Kidney capillary endothelial cell (primary cell): Measurements from ENCODE around the gene NUAK1.

Source experiments
- DNase-seq: peaks from one replicate; pipeline ENCODE4 v3.0.0-alpha.2; 2018; ENCODE audit warnings: low spot score

NUAK1 gene

DNA sequence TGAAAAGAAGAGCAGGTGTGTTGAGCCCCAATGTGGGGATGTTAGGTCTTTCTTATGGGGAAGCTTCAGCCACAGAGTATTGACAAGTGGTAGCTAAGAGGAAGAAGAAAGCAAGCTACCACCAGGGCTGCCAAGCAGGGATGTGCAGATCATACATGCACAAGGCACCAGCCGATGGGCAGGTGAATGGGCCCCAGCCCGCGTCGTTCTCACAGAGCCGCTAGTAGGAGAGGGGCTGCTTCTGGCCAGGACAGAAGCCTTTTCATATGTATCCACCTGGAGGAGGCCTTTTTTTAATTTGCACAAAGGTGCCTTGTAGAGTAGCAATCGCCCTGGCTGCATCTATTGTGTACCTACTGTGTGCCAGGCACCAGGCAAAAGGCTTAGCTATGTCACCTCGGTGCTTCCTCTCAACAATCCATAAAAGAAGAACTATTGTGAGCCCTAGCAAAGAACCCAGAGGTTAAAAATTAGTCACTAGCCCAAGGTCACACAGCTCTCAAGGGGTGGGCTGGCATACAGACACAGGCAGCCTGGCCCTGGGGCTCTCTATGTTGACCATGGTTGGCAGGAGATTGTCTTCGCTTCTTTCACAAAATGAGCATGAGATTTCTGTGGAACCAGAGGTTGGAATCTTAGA lies 8.2 kb downstream of the NUAK1 start:
- no peak for DNase-seq

- DNase-seq, result no peak
Observed at GRCh38 chr12:106128585-106129328, 10.0 kb downstream of the NUAK1 start.

- no peak for DNase-seq
Observed at GRCh38 chr12:106127338-106128126, 11.2 kb downstream of the NUAK1 start.

DNA sequence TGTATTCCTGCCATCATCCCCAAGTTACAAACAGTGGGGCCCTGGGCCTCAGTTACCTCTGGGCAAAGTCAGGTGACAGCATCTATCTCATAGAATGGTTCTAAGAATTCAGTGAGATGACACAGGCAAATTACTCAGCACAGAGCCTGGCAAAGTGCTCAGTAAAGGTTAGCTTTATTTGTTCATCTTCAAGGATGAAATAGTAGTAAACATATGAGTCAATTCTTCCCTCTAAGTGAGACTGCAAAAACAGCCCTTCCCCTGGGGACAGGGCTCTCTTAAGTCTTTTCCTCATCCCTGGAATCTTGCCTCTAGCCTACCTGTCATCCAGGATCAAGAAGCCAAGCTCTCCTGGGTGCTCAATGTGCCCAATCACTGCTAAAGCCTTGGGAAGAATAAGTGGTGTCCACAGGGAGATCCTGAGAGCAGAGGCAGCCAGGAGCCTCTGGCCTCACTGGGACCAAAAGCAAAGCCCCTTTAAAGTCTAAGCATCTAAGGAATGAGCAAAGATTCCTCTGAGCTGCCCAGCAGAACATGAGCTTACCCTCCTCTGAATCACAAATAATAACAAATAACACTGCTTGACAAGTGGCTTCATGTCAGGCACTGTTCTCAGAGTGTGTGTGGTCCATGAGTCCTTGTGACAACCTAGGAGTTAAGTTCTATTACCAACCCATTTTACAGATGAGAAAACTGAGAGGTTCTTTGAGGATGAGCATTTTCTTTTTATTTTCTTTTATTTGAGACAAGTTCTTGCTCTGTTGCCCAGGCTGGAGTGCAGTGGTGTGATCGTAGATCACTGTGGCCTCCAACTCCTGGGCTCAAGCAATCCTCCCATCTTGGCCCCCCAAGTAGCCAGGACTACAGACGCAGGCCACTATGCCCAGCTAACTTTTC lies 12.1 kb downstream of the NUAK1 start:
- no peak for DNase-seq

DNA sequence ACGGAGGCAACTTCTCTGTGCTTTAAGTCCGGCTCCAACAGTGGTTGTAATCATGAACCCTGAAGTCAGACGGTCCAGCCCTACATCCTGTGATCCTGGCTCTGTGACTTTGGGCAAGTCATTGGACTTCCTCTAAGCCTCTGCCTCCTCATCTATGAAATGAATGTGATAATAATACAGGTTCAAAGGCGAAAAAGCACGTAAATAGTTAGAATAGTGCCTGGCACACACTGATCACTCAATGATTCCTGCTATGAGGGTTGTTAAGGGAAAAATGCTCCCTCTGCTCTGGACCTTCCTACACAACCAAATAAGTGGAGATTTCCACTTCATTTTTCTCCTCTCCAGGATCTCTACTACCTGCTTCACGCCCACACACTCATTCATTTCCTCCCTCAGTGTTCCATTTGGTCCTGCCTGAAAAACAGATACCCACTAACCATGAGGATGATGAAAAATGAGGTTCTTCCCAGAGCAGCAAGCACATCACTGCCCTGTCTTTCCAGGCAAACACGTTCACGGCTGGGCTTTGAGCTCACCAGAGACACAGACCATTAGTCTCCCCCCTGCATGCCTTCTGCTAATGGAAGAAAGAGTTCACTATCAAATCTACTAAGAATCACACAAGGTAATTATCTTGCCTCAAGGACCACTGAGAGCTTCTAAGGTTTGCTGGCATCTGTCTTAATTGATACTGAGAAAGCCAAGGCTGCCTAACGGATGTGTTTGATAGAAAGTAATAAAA lies 13.2 kb downstream of the NUAK1 start:
- no peak for DNase-seq

DNA sequence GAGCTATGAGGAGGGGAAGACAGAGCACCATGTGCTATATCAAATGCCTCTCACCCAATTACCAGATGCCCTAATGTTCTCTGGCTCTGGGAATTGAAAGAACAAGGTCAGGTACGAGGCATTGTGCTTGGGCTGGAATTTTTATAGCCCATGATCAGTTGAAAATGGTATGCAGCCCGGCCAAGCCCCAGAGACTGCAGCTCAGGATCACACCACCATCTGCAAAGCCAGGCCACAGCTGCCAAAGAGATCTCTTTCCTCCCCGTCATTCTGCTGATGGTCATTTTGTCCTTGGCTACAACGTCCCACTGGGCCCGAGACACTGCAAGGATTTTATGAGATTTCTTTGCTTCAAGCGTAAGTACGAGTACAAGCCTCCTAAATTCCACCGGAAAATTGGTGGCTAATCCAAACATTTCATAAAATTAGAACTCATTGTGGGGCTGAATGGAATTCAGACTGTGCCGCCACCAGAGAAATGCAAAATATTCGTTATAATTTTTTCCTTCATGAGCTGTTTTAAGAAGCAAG lies 15.1 kb downstream of the NUAK1 start:
- no peak for DNase-seq

GRCh38 chr12:106123110-106123509 lies 15.6 kb downstream of the NUAK1 start:
- DNase-seq, result no peak

DNA sequence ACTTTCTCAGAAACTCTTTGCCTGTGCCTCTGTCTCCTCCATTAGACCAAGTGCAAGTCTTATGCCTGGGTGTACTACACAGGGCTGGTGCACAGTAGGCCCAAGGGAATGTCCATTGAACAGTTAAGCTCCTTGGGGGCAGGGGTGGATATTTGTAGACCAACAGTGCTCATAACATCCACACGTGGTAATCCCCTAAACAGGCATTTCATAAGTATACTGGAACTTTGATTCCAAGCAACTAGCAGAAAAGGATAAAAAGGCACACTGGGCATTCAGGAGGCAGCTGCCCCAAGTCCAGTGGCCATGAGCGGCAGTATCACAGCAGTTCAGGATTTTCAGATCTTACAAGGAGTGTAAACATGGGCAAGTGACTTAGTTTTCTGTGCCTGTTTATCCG lies 16.8 kb downstream of the NUAK1 start:
- DNase-seq, result no peak

GRCh38 chr12:106120519-106121105 lies 18.1 kb downstream of the NUAK1 start:
- DNase-seq, result no peak

DNA sequence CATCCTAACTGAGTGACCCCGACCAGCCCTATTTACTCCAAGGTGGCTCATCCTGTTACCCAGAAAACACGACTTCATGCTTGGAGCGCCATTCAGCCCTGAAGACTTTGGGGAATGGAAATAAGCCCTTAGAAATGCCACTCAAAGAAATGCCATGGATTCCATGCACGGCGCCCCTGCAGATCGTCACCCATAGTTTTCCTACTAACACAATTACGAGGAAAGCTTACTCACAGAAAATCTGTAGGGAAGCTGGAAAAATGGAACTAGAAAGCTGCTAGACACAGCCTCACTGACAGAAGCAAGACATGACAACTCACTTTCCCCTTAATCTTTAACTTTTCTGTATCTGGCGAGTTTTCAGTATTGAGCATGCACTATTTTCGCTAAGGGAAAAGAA lies 19.5 kb downstream of the NUAK1 start:
- no peak for DNase-seq

- DNase-seq, result no peak
Observed at GRCh38 chr12:106118381-106119130, 20.2 kb downstream of the NUAK1 start.

DNA sequence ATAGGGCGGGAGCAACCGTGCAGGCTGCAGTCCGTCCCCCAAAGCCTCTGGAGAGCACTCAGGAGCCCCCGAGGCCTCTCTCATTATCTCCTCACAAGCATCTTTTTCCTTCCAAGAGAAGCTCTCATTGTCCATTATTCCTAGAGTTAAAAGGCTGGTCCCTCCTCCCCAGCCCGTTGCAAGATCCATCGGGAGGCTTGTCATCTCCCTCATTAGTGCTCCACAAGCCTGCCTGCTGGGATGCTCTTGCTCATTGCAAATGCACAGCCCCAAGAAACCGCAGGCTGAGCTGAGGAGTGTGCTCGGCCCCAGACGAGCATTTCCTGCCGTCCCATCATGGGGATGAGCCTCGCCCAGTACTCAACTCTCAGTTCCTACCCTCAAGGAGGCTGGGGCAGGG lies 23.3 kb downstream of the NUAK1 start:
- no peak for DNase-seq

DNA sequence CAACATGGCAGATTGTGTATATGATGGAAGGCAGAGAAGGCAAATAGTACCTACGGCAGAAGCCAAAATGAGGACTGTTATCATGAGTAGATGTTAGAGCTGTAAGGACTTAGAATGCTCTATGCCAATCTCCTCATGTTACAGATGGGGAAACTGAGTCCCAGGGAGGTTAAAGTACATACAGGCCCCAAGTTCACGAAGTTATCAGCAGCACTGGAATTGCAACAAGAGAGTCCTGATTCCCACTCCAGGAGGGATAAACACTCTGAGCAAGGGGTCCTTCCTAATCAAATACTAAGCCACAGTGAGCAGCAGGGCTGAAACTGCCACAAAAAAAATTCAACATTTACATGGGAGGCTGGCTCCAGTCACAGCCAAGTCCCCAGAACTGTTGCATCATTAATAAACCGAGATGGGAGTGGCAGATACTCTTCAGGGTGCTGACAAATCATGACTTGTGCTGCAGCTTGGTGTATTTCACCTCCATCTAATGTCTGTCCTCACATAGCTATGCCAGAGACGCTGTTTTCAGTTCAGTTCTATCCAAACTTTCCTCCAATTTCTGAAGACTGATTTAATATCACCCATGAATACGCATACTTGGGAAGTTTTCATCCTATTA lies 24.2 kb downstream of the NUAK1 start:
- no peak for DNase-seq

DNA sequence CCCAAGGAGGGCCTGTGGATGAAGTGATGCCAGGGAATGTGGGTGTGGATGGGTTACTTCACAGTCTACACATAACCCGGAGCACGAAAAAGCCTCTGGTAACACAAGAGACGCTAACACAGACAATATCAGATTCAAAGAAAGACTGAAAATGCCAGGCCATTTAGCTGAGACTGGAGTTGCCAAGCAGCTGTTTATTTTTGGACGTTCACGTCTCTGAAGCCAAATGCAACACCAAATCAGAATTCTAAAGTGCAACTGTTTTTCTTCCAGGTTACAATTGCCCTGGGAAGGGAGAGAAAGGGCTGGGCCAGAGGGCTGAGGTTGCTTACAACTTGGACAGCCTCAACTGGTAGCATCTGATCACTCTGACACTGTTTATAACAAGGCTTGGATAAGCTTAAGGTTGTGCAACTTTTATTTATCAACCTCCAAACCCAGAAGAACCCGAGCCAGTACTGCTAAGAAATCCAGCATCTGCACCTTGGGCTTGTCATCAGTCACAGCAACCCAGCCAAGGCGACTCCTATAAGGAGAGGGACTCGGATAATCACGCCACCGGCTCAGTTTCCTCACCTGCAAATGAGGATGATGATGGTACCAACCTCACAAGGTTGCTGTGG lies 24.8 kb downstream of the NUAK1 start:
- DNase-seq, result no peak

- no peak for DNase-seq
Observed at GRCh38 chr12:106113446-106113823, 25.3 kb downstream of the NUAK1 start.

GRCh38 chr12:106113042-106113441 lies 25.7 kb downstream of the NUAK1 start:
- DNase-seq, result no peak

GRCh38 chr12:106112145-106112821 lies 26.5 kb downstream of the NUAK1 start:
- no peak for DNase-seq

DNA sequence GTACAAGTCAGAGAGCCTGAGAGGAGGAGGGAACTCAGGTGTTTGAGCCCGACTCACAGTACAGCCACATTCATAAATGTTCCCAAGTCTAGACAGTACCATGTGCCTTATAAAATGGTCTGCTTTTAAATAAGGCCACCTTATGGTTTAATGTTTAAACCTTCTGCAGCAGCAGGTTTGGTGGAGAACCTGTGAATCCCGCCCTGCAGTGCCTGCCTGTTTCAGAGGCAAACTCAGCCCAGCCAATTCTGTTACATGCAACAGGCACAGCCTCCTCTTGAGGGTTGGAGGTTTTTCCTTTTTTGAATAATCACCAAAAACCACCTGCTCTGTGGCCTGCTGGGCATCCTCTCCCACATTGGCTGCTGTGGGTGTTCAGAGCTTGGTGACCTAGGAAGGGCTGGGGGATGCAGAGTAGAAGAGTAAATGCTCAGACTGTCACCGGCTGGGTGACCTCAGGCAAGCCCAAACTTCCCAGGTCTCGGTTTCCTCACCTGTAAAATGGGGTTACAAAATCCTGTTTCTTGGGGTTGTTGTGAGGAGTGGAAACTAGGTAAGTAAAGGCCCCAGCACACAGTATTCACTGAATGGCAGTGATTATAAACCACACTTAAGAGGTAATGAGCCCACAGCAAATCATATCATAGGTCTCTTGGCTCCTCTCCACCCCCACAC lies 28.0 kb downstream of the NUAK1 start:
- no peak for DNase-seq
